Esophagus squamous epithelium (tissue), 4 donors: Measurements from ENCODE around the gene MINDY4.

Source experiments
- CTCF ChIP-seq, 6 experiments: fragments of 450-650 bp in 4 of 6; fragments of 200-600 bp in 2 of 6; sonication (generic) in 2 of 6; IDR thresholded peaks; one replicate each; pipeline ENCODE4 v1.5.1; 2016 to 2019; ENCODE audit warnings: antibody characterized with exemption in 6 of 6, mild to moderate bottlenecking in 4 of 6, moderate library complexity in 4 of 6
- POLR2A ChIP-seq, 4 donors: fragments of 450-650 bp; IDR thresholded peaks; one replicate each; pipeline ENCODE4 v1.6.1; 2017; ENCODE audit warnings: antibody characterized with exemption in 4 of 4, mild to moderate bottlenecking in 4 of 4, moderate library complexity in 3 of 4

GRCh38 chr7:30865821-30866220 is 94.6 kb downstream of the MINDY4 start:
- no peak for TF ChIP-seq CTCF (IDR thresholded peaks at IDR 0.05)
- TF ChIP-seq POLR2A (IDR thresholded peaks at IDR 0.05), result no peak
